Retinal pigment epithelial cell (primary cell): ENCODE results near the gene TSKS.
A peak's percentile ranks its signal among the peaks of the same experiment; 100 is the strongest.

Experiments
- DNase-seq: peaks from one replicate; pipeline ENCODE4 v3.0.0-alpha.2; 2010; ENCODE audit warnings: low read depth
- H3K4me3 ChIP-seq: 2 replicates; pipeline ENCODE4 v1.5.1; 2011; ENCODE audit warnings: mild to moderate bottlenecking, low read length, control low read depth, moderate library complexity
- TF ChIP-seq, protein P1 (sequence below): conservative IDR thresholded peaks from 2 replicates; pipeline ENCODE4 v1.5.1; 2011; ENCODE audit warnings: low read depth, low read length, control low read depth, inconsistent platforms

Gene TSKS

DNA sequence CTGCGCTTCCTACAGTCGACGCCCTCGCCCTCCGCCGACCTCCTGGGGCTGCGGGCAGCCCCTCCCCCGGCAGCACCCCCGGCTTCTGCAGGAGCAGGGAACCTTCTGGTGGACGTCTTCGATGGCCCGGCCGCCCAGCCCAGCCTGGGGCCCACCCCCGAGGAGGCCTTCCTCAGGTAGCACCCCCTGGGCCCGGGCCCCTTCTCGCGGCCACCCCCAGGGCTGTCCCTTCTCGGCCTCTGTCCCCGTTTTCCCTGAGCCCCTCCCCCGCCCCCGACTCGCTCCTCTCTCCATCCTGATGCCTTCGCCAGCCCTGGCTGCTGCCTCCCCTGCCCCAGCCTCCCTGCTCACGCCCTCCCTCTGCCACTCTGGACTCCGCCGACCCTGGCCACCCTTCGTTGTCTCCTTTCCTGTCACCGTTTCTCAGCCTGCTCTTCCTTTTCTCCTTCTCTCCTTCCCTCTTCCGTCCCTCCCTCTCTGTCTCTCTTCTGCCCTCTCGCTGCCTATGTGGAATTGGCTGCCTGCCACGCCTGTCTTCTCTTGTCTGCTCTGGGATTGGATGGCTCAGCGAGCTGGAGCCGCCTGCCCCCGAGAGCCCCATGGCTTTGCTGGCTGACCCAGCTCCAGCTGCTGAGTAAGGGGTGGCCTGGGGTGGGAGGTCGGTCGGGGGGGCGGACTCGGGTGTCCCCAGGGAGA lies 39.0 kb upstream of the TSKS start:
- peak overlapping the region; percentile 41 for H3K4me3 ChIP-seq
- DNase-seq: peak; percentile 61
- TF ChIP-seq, protein P1, sequence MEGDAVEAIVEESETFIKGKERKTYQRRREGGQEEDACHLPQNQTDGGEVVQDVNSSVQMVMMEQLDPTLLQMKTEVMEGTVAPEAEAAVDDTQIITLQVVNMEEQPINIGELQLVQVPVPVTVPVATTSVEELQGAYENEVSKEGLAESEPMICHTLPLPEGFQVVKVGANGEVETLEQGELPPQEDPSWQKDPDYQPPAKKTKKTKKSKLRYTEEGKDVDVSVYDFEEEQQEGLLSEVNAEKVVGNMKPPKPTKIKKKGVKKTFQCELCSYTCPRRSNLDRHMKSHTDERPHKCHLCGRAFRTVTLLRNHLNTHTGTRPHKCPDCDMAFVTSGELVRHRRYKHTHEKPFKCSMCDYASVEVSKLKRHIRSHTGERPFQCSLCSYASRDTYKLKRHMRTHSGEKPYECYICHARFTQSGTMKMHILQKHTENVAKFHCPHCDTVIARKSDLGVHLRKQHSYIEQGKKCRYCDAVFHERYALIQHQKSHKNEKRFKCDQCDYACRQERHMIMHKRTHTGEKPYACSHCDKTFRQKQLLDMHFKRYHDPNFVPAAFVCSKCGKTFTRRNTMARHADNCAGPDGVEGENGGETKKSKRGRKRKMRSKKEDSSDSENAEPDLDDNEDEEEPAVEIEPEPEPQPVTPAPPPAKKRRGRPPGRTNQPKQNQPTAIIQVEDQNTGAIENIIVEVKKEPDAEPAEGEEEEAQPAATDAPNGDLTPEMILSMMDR: peak; percentile 39

GRCh38 chr19:49801401-49801888 lies 38.3 kb upstream of the TSKS start:
- H3K4me3 ChIP-seq: no peak overlapping the region
- TF ChIP-seq, protein P1: no peak
- no peak for DNase-seq

GRCh38 chr19:49800771-49801170 lies 37.7 kb upstream of the TSKS start:
- DNase-seq: no peak
- TF ChIP-seq, protein P1: no peak

DNA sequence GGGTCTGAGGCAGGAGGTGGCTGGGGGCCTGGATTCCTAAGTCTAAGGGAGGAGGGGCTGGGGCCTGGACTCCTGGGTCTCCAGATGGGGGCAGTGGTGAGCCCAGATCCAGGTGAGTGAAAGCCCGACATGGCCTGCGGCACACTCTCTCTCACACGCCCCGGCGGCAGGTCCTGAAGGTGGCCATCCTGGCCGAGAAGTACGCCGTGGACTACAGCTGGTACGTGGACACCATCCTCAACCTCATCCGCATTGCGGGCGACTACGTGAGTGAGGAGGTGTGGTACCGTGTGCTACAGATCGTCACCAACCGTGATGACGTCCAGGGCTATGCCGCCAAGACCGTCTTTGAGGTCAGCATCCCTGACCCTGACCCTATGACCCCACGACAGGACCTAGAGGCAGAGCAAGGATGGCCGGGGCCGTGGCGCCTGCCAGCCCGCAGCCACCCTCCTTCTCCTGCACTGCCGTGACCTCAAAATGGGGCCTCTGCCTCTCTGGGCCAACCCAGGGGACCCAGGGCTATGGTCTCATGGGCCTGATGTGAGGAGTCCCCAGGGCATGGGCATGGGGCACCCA lies 36.8 kb upstream of the TSKS start:
- no peak for DNase-seq
- H3K4me3 ChIP-seq: no peak overlapping the region
- TF ChIP-seq, protein P1: peak; percentile 39

More at GRCh38 chr19:49800771-49801170, 37.7 kb upstream of the TSKS start:
- no peak overlapping the region for H3K4me3 ChIP-seq

GRCh38 chr19:49799271-49799797 lies 36.2 kb upstream of the TSKS start:
- DNase-seq: no peak
- TF ChIP-seq, protein P1: no peak
- H3K4me3 ChIP-seq: no peak overlapping the region

DNA sequence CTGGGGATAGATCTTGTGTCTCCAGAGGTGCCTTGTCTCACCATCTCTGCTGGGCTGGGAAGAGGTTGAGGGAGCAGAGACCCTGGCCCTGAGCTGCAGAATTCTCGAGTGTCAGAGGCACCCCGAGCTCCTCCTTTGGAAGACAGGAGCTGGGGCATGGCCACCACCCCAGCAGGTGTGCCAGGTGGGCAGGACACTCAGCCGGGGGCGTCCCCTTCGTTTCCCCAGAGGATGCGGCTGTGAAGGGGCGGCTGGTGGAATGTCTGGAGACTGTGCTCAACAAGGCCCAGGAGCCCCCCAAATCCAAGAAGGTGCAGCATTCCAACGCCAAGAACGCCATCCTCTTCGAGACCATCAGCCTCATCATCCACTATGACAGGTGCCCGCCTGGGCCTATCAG lies 35.5 kb upstream of the TSKS start:
- DNase-seq: no peak
- TF ChIP-seq, protein P1: no peak
- no peak overlapping the region for H3K4me3 ChIP-seq
